ENCODE results near the gene SLC22A7.
"Not testable (repeated sequence)": the region's sequence is repeated elsewhere in the genome, so short reads cannot be mapped to it uniquely, and the experiment has no call there.

SLC22A7 gene

DNA sequence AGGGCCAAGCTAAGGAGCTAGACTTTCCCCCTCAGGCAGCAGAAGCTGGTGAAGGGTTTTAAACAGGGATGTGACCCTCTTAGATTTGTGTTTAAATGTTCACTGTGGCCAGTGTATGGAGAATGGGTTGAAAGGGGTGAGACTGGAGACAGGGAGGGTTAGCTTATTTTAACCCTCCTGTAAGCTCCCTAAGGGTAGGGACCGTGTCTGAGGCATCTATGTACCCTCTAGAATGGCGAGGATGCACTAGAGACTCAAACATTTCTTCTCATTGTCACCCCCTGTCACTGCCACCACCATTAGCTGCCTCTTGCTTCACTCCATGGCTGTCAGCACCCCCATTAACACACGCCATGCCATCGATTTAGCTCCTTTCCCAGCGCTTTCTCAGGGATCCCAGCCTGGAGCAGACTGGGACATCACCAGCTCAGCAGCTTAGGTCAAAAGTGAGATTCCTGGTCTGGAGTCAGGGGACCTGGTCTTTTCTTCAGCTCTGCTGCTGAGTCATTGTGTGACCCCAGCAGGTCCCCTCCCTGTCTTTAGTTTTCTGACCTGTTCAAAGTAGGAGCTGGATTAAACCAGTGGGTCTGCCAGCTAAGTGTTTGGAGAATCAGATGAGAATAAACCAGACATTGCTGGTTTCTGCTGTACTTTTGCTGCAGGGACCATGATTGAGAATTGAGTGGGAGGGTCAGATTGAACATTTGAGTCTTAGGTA, 1.1 kb upstream of the SLC22A7 start:
- Mint-ChIP-seq H3K4me1 (peaks cover 4 to 7% of the 10 kb centered on the region in 2 donors), H3K27me3 (peaks cover 11 to 14% of the 10 kb centered on the region in 2 donors)

DNA sequence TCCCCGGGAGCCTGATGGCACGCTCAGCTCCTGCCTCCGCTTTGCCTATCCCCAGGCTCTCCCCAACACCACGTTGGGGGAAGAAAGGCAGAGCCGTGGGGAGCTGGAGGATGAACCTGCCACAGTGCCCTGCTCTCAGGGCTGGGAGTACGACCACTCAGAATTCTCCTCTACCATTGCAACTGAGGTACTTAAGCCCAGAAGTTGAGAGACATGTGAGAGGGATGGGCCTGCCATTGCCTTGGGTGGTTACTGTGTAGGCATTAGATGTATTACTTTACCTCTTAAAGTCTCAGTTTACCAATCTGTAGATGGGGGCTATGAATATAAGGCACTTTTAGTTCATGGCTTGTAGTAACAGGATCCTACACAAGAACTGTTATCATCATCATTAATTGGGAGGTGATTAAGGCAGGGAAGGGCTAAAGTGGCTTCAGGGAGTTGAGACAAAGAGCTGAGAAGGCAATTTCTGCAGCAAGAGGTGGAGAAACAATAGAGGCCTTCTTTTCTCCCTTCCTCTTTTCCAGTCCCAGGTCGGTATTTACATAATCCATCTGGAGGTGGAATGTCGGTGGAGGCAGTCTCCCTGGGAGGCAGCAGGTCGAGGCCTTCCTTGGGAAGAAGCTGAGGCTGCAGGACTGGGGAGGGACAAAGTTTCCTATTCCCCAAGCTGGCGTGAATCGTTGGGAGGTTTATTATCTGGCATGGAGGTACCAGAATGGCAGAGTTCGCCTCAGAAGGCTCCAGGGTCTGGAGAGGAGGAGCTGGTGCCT, 691 bp downstream of the SLC22A7 start:
- Mint-ChIP-seq H3K27me3 (peaks cover 10 to 11% of the 10 kb centered on the region in 2 donors), H3K4me3 (no peak overlapping the region), H3K4me1 (peaks cover 4 to 7% of the 10 kb centered on the region in 2 donors), H3K36me3 (no peaks in the 10 kb centered on the region), H3K9me3 (no peaks in the 10 kb centered on the region), H3K27ac (no peak overlapping the region)
- no peak for DNase-seq
- no peak for ATAC-seq (replicated peaks)

More for the DNA sequence above, 1.1 kb upstream of the SLC22A7 start:
- Mint-ChIP-seq H3K27ac (no peak overlapping the region), H3K9me3 (no peaks in the 10 kb centered on the region), H3K4me3 (no peak overlapping the region), H3K36me3 (no peaks in the 10 kb centered on the region)
- DNase-seq (no peak), ATAC-seq (replicated peaks) (no peak)

DNA sequence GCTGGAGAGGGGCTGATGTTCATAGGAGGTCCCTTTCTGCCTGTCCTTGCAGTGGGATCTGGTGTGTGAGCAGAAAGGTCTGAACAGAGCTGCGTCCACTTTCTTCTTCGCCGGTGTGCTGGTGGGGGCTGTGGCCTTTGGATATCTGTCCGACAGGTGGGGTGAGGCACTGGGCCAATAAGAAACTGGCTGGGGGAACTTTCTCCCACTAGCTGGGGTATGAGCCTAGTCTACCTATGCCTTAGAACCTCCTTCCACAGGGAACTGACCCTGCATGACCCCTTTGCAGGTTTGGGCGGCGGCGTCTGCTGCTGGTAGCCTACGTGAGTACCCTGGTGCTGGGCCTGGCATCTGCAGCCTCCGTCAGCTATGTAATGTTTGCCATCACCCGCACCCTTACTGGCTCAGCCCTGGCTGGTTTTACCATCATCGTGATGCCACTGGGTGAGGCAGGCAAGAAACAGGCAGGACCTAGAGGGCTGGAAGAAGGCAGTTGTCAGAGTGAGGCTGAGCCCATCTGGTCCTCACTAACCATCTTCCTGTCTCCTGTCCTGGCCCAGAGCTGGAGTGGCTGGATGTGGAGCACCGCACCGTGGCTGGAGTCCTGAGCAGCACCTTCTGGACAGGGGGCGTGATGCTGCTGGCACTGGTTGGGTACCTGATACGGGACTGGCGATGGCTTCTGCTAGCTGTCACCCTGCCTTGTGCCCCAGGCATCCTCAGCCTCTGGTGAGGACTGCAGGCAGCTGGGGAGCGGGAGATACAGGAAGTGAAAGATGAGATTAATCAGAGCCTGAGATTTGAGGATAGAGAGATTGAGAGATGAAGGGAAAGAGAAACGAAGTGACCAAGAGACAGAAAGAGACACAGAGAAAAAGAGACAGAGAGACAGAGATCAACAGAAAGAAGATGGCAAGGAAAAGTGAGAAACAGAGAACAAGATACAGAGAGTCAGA, 1.6 kb downstream of the SLC22A7 start:
- H3K9me3 Mint-ChIP-seq: no peaks in the 10 kb centered on the region
- DNase-seq (no peak), ATAC-seq (replicated peaks) (peak; percentile 34 to 39)
- H3K4me3 Mint-ChIP-seq: no peak overlapping the region
- H3K36me3 Mint-ChIP-seq: no peaks in the 10 kb centered on the region
- peak overlapping the region; percentile 1 for H3K27ac Mint-ChIP-seq
- peaks cover 10 to 11% of the 10 kb centered on the region in 2 donors for H3K27me3 Mint-ChIP-seq
- H3K4me1 Mint-ChIP-seq: peaks cover 4 to 7% of the 10 kb centered on the region in 2 donors

DNA sequence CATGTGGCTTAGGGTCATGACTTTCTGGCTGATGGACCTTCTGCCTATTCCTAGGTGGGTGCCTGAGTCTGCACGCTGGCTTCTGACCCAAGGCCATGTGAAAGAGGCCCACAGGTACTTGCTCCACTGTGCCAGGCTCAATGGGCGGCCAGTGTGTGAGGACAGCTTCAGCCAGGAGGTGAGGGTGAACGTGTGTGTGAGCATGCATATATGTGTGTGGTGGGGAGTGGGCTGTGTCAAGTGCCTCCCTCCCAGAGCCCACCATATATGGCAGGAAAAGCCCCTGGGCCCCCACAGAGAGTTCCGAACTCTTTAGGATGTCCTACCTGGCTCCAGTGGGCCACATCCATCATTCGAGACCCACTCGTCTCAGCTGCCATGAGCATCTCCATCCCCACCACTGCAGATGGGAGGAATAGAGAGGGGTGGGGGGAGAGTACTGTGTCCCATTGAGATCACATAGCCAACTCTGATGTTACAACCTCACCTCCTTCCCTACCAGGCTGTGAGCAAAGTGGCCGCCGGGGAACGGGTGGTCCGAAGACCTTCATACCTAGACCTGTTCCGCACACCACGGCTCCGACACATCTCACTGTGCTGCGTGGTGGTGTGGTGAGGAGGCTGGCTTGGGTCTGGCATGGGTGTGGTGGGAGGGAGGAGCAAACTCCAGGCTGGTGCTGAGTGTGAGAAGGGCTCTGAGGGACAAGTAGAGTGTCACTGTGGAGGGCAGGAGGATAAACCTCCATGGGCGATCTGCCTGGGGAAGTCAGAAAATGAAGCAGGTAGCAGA, 3.2 kb downstream of the SLC22A7 start:
- Mint-ChIP-seq H3K4me1 (peaks cover 9 to 12% of the 10 kb centered on the region in 2 donors), H3K4me3 (no peak overlapping the region), H3K9me3 (no peaks in the 10 kb centered on the region), H3K36me3 (peaks cover 4 to 6% of the 10 kb centered on the region in 2 donors), H3K27me3 (peaks cover 10% of the 10 kb centered on the region in 2 donors), H3K27ac (peak overlapping the region; percentile 72)
- ATAC-seq (replicated peaks) (no peak), DNase-seq (no peak)

DNA sequence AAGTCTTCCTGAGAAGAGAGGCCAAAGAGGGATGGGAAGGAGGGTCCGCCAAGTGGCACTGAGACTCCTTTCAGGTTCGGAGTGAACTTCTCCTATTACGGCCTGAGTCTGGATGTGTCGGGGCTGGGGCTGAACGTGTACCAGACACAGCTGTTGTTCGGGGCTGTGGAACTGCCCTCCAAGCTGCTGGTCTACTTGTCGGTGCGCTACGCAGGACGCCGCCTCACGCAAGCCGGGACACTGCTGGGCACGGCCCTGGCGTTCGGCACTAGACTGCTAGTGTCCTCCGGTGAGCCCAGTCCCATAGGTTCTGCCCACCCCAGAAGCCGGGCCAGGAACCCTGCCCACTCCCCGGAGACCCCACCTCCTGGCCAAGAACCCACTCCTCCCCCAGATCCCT, 4.1 kb downstream of the SLC22A7 start:
- Mint-ChIP-seq H3K4me1 (peaks cover 11 to 19% of the 10 kb centered on the region in 2 donors), H3K4me3 (no peak overlapping the region), H3K27ac (no peak overlapping the region), H3K9me3 (no peaks in the 10 kb centered on the region), H3K27me3 (peaks cover 1 to 5% of the 10 kb centered on the region in 2 donors), H3K36me3 (peaks cover 6 to 11% of the 10 kb centered on the region in 2 donors)
- no peak for ATAC-seq (replicated peaks)
- no peak for DNase-seq

DNA sequence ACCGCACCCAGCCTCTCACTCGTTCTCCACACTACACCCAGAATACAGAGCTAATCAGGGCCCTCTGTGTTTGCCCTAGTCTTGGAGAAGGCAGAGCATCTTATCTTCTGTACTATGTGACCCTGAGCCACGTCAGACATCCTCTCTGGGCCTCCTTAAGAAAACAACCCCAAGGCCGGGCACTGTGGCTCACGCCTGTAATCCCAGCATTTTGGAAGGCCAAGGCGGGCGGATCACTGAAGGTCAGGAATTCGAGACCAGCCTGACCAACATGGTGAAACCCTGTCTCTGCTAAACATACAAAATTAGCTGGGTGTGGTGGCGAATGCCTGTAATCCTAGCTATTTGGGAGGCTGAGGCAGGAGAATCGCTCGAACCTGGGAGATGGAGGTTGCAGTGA, 4.9 kb downstream of the SLC22A7 start:
- not testable (repeated sequence) for H3K27me3 Mint-ChIP-seq; ATAC-seq (replicated peaks); DNase-seq; H3K4me3 Mint-ChIP-seq; H3K9me3 Mint-ChIP-seq; H3K27ac Mint-ChIP-seq
- Mint-ChIP-seq H3K36me3 (peaks cover 6 to 11% of the 10 kb centered on the region in 2 donors), H3K4me1 (peaks cover 14 to 28% of the 10 kb centered on the region in 2 donors)

DNA sequence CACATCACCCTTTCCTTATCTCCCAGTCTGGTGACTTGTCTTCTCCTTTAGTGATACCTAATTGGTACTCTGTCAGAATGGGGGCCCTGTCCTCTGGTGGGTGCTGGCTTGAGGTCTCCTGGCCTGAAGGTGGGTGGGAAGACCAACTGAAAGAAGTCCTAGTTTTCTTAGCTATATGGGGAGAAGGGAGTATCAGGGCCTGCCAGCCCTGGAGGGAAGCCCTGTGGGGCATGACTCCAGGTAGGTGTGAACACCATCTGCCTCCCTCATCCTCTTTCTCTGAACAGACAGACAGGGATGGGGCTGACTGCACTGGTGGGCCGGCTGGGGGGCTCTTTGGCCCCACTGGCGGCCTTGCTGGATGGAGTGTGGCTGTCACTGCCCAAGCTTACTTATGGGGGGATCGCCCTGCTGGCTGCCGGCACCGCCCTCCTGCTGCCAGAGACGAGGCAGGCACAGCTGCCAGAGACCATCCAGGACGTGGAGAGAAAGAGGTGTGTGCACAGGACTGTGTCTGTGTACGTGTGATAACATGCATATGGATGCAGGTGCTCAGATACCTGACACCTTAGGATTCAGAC, 5.8 kb downstream of the SLC22A7 start:
- peaks cover 16 to 36% of the 10 kb centered on the region in 2 donors for H3K4me1 Mint-ChIP-seq
- H3K9me3 Mint-ChIP-seq: no peaks in the 10 kb centered on the region
- H3K27ac Mint-ChIP-seq: peak overlapping the region; percentile 33
- ATAC-seq (replicated peaks) (no peak), DNase-seq (no peak)
- H3K27me3 Mint-ChIP-seq: peaks cover 0 to 5% of the 10 kb centered on the region in 2 donors
- no peak overlapping the region for H3K4me3 Mint-ChIP-seq
- peaks cover 6 to 11% of the 10 kb centered on the region in 2 donors for H3K36me3 Mint-ChIP-seq

DNA sequence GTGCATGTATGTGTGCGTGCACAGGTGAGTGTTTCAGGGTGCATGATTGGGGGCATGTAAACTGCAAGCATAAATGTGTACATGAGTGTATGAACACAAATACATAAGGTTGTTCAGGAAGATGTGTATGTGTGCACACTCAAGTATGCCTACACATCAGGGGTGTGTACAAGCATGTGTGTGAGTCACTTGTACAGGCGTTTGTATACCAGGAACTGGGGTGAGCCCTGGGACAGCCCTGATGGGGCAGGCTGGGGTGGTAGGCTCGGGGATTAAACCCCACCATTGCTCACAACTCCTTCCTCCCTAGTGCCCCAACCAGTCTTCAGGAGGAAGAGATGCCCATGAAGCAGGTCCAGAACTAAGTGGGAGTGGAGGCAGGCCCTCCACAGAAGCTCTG, 6.3 kb downstream of the SLC22A7 start:
- Mint-ChIP-seq H3K4me1 (peaks cover 16 to 41% of the 10 kb centered on the region in 2 donors), H3K9me3 (no peaks in the 10 kb centered on the region), H3K36me3 (peaks cover 6 to 11% of the 10 kb centered on the region in 2 donors), H3K4me3 (no peak overlapping the region), H3K27me3 (peaks cover 0 to 5% of the 10 kb centered on the region in 2 donors), H3K27ac (no peak overlapping the region)
- no peak for DNase-seq
- no peak for ATAC-seq (replicated peaks)

DNA sequence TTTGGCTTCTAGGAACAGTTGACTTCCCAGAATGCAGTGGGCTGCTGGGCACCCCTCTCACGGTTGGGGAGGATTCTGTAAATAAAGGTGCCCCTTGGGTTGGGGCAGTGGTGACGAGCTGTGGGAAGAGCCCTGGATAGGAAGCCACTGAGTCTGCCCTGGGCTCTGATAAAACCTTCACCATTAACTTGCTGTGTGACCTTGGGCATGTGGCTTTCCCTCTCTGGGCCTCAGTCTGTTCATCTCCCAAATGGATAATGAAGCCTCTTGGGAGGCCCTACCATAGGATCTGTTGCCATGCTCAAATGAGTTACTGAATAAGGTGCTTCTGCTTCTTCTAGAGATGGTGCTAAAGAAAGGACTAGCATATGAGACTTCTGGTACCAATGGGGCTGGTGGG, 6.8 kb downstream of the SLC22A7 start:
- H3K27ac Mint-ChIP-seq: peak overlapping the region; percentile 25
- no peak overlapping the region for H3K4me3 Mint-ChIP-seq
- ATAC-seq (replicated peaks): no peak
- H3K36me3 Mint-ChIP-seq: peaks cover 6 to 11% of the 10 kb centered on the region in 2 donors
- no peaks in the 10 kb centered on the region for H3K9me3 Mint-ChIP-seq
- H3K27me3 Mint-ChIP-seq: peaks cover 0 to 4% of the 10 kb centered on the region in 2 donors
- DNase-seq: no peak
- peaks cover 14 to 41% of the 10 kb centered on the region in 2 donors for H3K4me1 Mint-ChIP-seq

DNA sequence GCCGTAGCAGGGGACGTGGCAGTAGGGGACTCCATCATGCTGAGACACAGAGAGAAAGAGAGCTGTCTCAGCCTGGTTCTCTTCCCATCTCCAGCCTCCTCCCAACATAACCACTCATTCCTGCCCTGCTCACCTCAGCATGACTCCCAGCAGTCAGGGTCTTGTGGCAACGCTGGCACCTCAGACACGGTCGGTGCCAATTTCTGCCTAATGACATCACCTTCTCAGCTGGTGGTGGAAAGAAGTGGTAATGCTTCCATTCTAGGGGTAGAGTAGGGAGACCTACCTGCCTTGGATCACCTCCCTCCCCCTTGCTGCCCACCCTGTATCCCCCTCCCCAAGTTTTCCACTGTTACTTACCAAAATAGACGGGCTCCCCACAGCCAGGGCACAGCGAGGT, 8.0 kb downstream of the SLC22A7 start:
- no peak overlapping the region for H3K4me3 Mint-ChIP-seq
- H3K36me3 Mint-ChIP-seq: peaks cover 6 to 11% of the 10 kb centered on the region in 2 donors

DNA sequence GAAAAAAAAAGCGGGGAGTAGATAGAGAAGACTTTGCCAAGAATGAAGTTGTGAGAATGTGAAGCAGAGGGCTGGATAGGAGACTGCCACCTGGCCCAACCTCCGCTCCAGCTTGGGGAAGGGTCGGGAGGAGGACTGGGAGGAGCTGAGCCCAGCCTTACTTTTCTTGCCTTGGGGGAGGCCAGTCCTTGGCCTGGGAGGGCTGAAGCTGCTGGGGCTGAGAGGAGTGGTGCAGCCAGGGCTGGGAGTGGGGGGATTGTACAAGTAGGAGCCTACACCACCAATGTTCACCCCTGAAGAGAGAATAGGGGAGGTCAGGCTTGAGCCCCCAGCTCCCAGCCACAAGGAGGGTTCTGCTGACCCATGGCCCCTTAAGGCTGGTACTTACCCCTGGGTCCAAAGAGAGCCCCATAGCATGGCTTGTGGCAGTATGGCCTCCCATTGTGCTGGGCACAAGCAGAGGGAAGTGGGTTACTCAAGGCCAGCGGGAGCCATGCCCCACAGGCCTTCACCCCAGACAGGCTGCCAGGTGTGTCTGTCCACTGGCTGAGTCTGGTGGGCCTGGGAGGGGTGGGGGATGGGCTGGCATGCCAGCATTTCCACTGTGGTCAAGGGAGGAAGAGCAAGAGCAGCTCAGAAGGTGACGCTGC, 9.5 kb downstream of the SLC22A7 start:
- H3K9me3 Mint-ChIP-seq: no peaks in the 10 kb centered on the region
- no peaks in the 10 kb centered on the region for H3K27me3 Mint-ChIP-seq
- no peak for ATAC-seq (replicated peaks)
- H3K36me3 Mint-ChIP-seq: peaks cover 6 to 11% of the 10 kb centered on the region in 2 donors
- no peak overlapping the region for H3K27ac Mint-ChIP-seq
- H3K4me1 Mint-ChIP-seq: peaks cover 21 to 58% of the 10 kb centered on the region in 2 donors
- H3K4me3 Mint-ChIP-seq: peak overlapping the region; percentile 91 to 94
- DNase-seq: no peak

More for the DNA sequence above, 8.0 kb downstream of the SLC22A7 start:
- no peaks in the 10 kb centered on the region for H3K27me3 Mint-ChIP-seq
- H3K27ac Mint-ChIP-seq: no peak overlapping the region
- H3K4me1 Mint-ChIP-seq: peaks cover 16 to 48% of the 10 kb centered on the region in 2 donors
- no peak for DNase-seq
- no peaks in the 10 kb centered on the region for H3K9me3 Mint-ChIP-seq
- ATAC-seq (replicated peaks): no peak

DNA sequence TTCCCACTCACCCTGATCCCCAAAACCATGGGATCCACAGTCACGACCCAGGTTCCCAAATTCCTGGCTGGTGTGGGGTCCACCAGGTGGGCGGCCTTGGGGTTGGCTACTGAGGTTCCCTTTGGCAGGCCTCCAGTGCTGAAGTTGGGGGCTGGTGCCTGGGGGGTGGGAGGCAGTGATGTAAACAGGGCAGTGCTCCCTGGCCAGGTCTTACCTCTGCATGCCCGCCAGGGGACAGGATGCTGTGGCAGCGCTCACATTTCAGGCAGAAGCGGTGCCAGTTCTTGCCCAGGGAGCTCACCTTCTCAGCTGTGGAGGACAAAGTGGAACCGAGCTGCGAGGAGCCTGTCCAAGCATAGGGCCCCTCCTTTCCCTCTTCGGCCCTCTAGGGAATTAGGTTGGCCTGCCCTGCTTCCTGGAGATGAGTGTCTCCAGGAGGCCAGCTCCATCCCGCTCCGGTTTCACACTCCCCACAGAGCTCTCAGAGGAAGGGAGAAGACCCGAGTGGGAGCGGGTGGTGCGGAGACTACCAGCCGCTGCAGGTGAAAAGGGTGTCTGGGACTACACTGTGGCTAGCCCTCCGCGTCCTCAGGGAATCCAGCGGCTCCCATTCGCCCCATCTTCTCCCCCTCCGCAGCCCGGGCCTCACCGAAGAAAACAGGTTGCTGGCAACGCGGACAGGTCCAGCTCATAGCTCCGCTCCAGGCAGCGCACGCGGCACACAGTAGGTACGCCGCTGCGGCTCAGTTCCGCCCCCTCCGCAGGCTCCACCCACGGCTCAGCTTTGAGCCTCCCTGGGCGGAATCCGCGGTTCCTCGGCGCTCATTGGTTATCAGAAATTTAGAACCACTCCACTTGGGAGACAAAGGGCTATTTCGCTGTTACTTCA, 10.3 kb downstream of the SLC22A7 start, which contains the start of gene CRIP3:
TSS of gene CRIP3 (minus strand) at position 726 of the 889 bp plus-strand sequence. CDS start at position 692, 34 bp downstream.
- Mint-ChIP-seq H3K4me3 (peak within 1 kb of the TSS; percentile 91 to 94), H3K27ac (peak within 1 kb of the TSS; percentile 80), H3K9me3 (no peaks in the 10 kb centered on the region), H3K36me3 (peaks cover 6 to 19% of the 10 kb centered on the region in 2 donors), H3K27me3 (no peaks in the 10 kb centered on the region), H3K4me1 (peaks cover 27 to 65% of the 10 kb centered on the region in 2 donors)
- peak; percentile 52 for DNase-seq
- ATAC-seq (replicated peaks): peak; percentile 82
